Raji (cell line): Measurements from ENCODE around the gene MKLN1.

ENCODE experiments used
- POLR2A ChIP-seq: IDR thresholded peaks from 2 replicates; pipeline ENCODE4 v1.6.1; 2011; ENCODE audit warnings: low read depth, low read length, control low read depth; ENCODE audit not compliant: insufficient read depth

The MKLN1 gene

DNA sequence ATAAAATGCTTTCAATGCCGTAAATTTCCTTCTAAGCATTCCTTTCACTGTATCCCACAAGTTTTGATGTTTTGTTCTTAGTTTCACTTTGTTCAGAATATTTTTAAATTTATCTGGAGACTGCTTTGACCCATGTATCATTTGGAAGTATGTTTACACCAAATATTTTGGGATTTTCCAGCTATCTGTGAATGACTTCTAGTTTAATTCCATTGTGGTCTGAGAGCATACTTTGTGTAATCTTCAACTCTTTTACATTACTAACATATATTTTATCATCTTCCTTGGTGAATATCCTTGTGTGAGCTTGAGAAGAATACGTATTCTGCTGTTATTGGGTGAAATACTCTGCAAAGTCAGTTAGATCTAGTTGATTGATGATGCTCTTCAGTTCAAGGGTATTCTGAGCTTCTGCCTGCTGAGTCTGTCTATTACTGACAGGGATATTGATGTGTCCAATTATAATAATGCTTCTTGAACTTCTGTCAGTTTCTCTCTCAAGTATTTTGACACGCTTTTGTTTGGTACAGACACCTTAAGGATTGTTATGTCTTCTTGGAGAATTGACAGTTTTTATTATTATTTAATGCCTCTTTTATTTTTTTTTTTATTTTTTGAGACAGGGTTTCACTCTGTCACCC lies 31.6 kb downstream of the MKLN1 start:
- TF ChIP-seq POLR2A = no peak

GRCh38 chr7:131363719-131364118 lies 36.0 kb downstream of the MKLN1 start:
- TF ChIP-seq POLR2A = no peak

GRCh38 chr7:131364767-131365344 lies 37.2 kb downstream of the MKLN1 start:
- no peak for TF ChIP-seq POLR2A

DNA sequence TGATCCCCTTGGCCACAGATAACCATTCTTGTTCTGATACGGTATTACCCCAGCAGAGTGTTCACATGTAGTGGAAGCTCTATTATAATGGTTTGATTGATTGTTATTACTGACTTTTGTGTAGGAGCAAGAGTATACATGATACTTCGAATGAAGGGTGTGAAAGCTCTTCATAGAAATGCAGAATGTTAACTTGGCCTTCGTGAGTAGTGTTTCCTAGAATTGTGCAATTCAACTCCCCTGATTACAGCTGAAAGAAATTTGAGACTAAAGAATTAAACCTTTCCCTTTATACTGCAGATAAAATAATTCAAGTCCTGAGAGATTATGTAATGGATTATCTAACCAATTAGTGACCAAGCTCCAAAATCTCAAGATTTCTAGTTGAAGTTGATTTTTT lies 38.2 kb downstream of the MKLN1 start:
- TF ChIP-seq POLR2A = no peak

DNA sequence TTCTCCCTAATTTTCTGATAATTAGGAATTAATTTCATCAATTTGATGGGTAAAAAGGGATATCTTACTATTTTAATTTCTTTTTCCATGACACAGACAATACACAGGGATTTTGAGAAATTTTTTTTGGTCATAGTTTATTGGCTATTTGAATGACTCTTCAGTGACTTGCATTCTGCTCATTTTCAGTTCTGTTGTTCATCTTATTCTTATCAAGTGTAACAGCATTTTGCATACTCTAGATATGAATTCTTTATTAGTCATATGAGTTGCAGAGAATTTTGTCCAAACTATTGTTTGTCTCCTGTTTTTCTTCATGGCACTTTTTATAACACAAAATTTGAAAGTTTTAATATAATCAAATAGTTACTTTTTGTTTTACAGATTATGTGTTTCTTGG lies 41.7 kb downstream of the MKLN1 start:
- TF ChIP-seq POLR2A = no peak

DNA sequence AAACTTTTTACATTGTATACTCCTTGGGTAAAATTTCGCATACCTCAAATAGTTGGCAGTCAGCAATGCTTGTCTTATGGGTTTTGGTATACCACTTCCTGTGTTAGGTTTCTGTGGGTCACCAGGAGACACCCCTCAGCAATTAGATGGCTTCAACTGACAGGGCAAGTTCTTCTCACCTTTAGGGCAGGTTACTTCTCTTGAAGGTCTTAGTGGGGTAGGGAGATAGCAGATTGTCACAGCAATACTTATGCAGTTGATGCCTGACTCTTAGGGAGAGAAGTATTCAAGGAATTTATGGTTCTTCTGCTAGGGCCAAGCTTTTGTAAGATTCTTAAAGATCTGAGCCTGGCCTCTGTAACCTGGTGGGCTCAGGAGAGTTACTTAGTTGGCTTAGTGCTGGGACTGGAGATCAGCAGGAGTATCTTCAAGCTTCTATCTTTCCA lies 42.9 kb downstream of the MKLN1 start:
- TF ChIP-seq POLR2A = no peak

- TF ChIP-seq POLR2A = no peak
Measured at GRCh38 chr7:131371411-131371810, 43.7 kb downstream of the MKLN1 start.

GRCh38 chr7:131372554-131372953 lies 44.9 kb downstream of the MKLN1 start:
- no peak for TF ChIP-seq POLR2A

- no peak for TF ChIP-seq POLR2A
Measured at GRCh38 chr7:131374821-131375220, 47.1 kb downstream of the MKLN1 start.

DNA sequence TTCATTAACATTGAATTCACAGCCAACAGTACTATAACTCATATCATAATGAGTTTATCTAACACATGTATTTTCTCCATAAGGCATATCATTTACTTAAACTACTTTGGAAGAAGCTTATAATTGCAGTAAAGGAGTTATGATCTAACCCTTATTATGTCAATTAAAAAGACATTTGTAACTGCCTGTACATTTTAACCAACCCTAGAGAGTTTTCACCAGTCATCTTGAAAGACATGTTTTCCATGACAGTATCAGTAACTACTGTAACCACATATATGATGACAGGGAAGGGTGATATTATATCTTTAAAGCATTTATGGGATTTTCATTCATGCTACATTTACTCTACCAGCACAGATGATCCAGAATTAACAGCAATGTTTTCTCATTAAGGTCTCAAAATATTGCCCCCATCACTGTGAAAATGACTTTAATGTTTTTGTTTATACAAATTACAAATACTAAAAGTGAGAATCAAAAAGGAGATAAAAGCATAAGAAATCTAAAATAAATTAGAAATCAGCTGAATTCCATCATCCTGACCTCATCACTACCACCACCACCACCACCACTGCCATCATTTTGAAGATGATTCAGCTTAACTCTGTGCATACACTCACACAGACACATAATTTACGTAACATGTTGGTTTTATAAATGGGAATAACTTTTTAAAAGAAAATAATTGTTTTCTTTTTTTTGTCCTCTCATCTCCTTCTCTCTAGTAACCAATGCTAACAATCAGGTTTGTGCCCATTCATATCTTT lies 53.6 kb downstream of the MKLN1 start:
- TF ChIP-seq POLR2A = no peak

DNA sequence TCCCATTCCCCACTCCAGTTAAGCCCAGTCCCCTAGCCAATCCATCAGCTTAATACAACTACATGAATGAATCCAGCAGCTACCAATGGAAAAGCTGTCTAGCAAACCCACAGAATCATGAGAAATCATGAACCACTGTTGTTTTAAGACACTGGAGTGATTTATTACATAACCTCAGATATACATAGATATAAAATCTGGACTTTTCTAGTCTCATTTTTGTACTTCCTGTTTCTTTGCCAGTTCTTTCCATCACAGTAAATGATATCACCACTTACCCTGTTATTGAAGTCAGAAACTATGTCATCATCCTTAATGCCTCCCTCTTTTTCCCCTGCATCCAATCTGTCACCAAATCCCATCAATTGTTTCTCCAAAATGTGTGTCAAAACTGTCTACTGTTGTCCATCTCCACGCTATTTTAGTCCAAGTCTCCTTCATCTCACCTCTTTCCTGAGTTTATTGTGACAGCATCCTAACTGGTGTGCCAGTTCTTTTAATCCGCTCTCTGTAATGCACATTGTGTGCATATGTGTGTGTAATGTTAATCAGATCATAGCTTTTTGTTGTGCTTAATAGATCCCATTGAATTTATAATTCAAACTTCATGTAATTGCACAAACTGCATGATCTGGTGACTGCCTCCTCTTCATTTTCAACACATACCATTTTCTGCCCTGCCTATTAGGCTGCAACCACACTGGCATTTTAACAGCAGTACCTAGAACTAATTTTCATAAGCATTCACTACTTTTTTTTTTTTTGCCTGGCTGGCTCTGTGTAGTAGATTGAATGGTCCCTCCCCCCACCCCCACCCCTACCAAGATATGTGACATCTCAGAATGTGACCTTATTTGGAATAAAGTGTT lies 56.0 kb downstream of the MKLN1 start:
- no peak for TF ChIP-seq POLR2A

- TF ChIP-seq POLR2A = no peak
Measured at GRCh38 chr7:131384286-131384635, 56.6 kb downstream of the MKLN1 start.

GRCh38 chr7:131385039-131385605 lies 57.4 kb downstream of the MKLN1 start:
- no peak for TF ChIP-seq POLR2A

DNA sequence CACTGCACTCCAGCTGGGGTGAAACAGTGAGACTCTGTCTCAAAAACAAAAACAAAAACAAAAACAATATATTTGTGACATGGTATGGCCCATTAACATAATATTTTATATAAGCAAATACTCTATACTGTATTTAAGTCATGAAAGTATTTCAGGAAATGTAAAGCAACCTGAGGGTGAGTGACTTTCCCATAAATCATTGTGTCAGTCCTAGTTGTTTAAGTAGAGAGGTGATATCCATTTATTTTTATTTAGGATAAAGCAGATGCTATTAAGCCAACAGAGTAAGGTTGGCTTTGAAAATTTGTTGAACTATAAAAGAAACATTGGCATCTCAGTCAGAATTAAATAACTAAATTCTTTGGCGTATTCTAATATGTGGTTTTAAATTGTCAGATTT lies 60.5 kb downstream of the MKLN1 start:
- TF ChIP-seq POLR2A = no peak

DNA sequence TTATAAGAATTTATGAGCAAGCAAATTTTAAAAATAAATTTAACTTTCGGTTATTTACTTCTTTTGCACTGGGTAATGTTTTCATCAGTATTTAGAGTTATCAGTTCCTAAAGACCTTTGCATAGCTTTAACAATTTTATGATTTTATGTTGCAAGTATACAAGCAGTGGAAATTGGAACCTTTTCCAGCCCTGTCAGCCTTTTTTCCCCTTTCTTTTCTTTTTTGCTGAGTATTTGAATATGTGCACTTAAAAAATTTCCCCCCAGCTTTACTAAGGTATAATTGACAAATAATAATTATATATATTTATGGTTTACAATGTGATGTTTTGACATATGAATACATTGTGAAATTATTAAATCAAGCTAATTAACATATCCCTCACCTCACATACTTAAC lies 62.6 kb downstream of the MKLN1 start:
- no peak for TF ChIP-seq POLR2A

DNA sequence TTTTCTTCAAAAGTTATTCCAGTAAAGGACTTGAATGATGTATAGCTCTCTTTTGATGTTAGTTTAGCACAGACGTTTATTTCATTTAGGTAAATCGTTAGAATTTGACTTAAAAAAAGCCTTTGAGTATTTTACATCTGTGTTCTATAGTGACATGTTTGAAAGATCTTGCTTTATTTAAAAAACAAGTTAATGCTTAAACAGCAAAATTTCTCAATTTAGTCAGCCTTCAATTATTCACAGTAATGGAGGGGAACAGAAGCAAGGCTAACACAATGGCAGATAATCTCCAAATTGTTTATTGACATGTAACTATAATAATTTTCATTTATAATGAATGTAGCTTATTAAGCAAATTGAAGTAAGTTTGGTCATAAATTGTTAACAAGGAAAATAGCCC lies 63.5 kb downstream of the MKLN1 start:
- TF ChIP-seq POLR2A = no peak

- TF ChIP-seq POLR2A = no peak
Measured at GRCh38 chr7:131400681-131401176, 73.1 kb downstream of the MKLN1 start.
